H9 (cell line): ENCODE measurements around the gene COLQ. TPM values are rescaled to one million over a fixed set of nuclear protein-coding genes. Genes with fewer than 3 reads are reported as not detected.

ENCODE experiments used
- DNase-seq: peaks from one replicate; pipeline ENCODE4 v3.0.0-alpha.2; 2017
- H2AFZ ChIP-seq: one replicate; pipeline ENCODE4 v1.6.1; 2013; ENCODE audit warnings: mild to moderate bottlenecking, low read length, control low read depth, moderate library complexity
- H2AK5ac ChIP-seq: 2 replicates; pipeline ENCODE4 v1.6.1; 2013; ENCODE audit warnings: low read length, control low read depth, mixed read lengths; ENCODE audit not compliant: insufficient read length
- H2BK120ac ChIP-seq: one replicate; pipeline ENCODE4 v1.6.1; 2013; ENCODE audit warnings: low read depth, mild to moderate bottlenecking, low read length, control low read depth, inconsistent platforms; ENCODE audit not compliant: poor library complexity, severe bottlenecking
- H2BK12ac ChIP-seq: 2 replicates; pipeline ENCODE4 v1.6.1; 2013; ENCODE audit warnings: low read length, control low read depth, mixed read lengths, low read depth; ENCODE audit not compliant: insufficient read length
- H2BK15ac ChIP-seq: 2 replicates; pipeline ENCODE4 v1.6.1; 2013; ENCODE audit warnings: low read depth, low read length, control low read depth
- H2BK20ac ChIP-seq: one replicate; pipeline ENCODE4 v1.6.1; 2013; ENCODE audit warnings: low read depth, mild to moderate bottlenecking, low read length, control low read depth, inconsistent platforms; ENCODE audit not compliant: poor library complexity, severe bottlenecking
- H2BK5ac ChIP-seq: 2 replicates; pipeline ENCODE4 v1.6.1; 2013; ENCODE audit warnings: low read length, control low read depth, mixed read lengths; ENCODE audit not compliant: insufficient read length
- H3K14ac ChIP-seq: 2 replicates; pipeline ENCODE4 v1.6.1; 2013; ENCODE audit warnings: low read length, control low read depth; ENCODE audit not compliant: insufficient read depth
- H3K18ac ChIP-seq: 2 replicates; pipeline ENCODE4 v1.6.1; 2013; ENCODE audit warnings: low read depth, mild to moderate bottlenecking, mixed read lengths, low read length, control low read depth; ENCODE audit not compliant: insufficient read length
- H3K23ac ChIP-seq: 2 replicates; pipeline ENCODE4 v1.6.1; 2013; ENCODE audit warnings: low read length, control low read depth, mixed read lengths, low read depth; ENCODE audit not compliant: insufficient read length
- H3K23me2 ChIP-seq: 2 replicates; pipeline ENCODE4 v1.6.1; 2013; ENCODE audit warnings: low read depth, mild to moderate bottlenecking, mixed read lengths, low read length, control low read depth; ENCODE audit not compliant: insufficient read length, poor library complexity, severe bottlenecking
- H3K27ac ChIP-seq: 2 replicates; pipeline ENCODE4 v1.5.1; 2013; ENCODE audit warnings: low read length, control low read depth, mixed read lengths, low read depth; ENCODE audit not compliant: insufficient read length
- H3K27me3 ChIP-seq: 2 replicates; pipeline ENCODE4 v1.6.1; 2013; ENCODE audit warnings: low read length, control low read depth, inconsistent platforms; ENCODE audit not compliant: insufficient read depth
- H3K4ac ChIP-seq: 2 replicates; pipeline ENCODE4 v1.6.1; 2013; ENCODE audit warnings: low read depth, mild to moderate bottlenecking, control low read depth, inconsistent platforms, low read length, moderate library complexity
- H3K4me1 ChIP-seq: 2 replicates; pipeline ENCODE4 v1.6.1; 2013; ENCODE audit warnings: low read length, control low read depth, inconsistent platforms; ENCODE audit not compliant: insufficient read depth
- H3K4me2 ChIP-seq: 2 replicates; pipeline ENCODE4 v1.6.1; 2013; ENCODE audit warnings: low read length, control low read depth, mixed read lengths; ENCODE audit not compliant: insufficient read length, insufficient read depth
- H3K56ac ChIP-seq: 2 replicates; pipeline ENCODE4 v1.6.1; 2013; ENCODE audit warnings: low read depth, mild to moderate bottlenecking, mixed read lengths, low read length, control low read depth; ENCODE audit not compliant: insufficient read length
- H3K79me1 ChIP-seq: 2 replicates; pipeline ENCODE4 v1.6.1; 2013; ENCODE audit warnings: low read depth, mild to moderate bottlenecking, moderate library complexity, low read length, control low read depth, inconsistent platforms; ENCODE audit not compliant: insufficient read depth, poor library complexity, severe bottlenecking
- H3K79me2 ChIP-seq: 2 replicates; pipeline ENCODE4 v1.6.1; 2013; ENCODE audit warnings: low read length, control low read depth, inconsistent platforms; ENCODE audit not compliant: insufficient read depth
- H3K9ac ChIP-seq: 2 replicates; pipeline ENCODE4 v1.6.1; 2013; ENCODE audit warnings: low read length, control low read depth, mixed read lengths; ENCODE audit not compliant: insufficient read length; ENCODE audit errors: extremely low read depth
- H3K9me3 ChIP-seq: one replicate; pipeline ENCODE4 v1.6.1; 2013; ENCODE audit warnings: low read depth, low read length, inconsistent platforms; ENCODE audit not compliant: control insufficient read depth
- H3T11ph ChIP-seq: one replicate; pipeline ENCODE4 v1.6.1; 2013; ENCODE audit warnings: mild to moderate bottlenecking, low read length, control low read depth, inconsistent platforms
- H4K20me1 ChIP-seq: one replicate; pipeline ENCODE4 v1.6.1; 2013; ENCODE audit not compliant: control insufficient read depth, insufficient read length, insufficient read depth
- H4K5ac ChIP-seq: 2 replicates; pipeline ENCODE4 v1.6.1; 2013; ENCODE audit warnings: low read depth, mild to moderate bottlenecking, mixed read lengths, low read length, control low read depth; ENCODE audit not compliant: insufficient read length
- H4K8ac ChIP-seq: replicated peaks from 2 replicates; pipeline ENCODE4 v1.6.1; 2013; ENCODE audit warnings: low read length, control low read depth, mixed read lengths, low read depth; ENCODE audit not compliant: insufficient read length
- H4K91ac ChIP-seq: 2 replicates; pipeline ENCODE4 v1.6.1; 2013; ENCODE audit warnings: low read depth, mild to moderate bottlenecking, moderate library complexity, mixed read lengths, low read length, control low read depth; ENCODE audit not compliant: insufficient read length
- H3K27ac Mint-ChIP-seq, 3 experiments: 2 replicates in 2 of 3; 3 replicates in 1 of 3; pipeline ENCODE4 v1.8.0; 2020 to 2021; ENCODE audit warnings: mixed read lengths in 3 of 3, mild to moderate bottlenecking in 1 of 3, moderate library complexity in 1 of 3
- H3K27me3 Mint-ChIP-seq: 2 replicates; pipeline ENCODE4 v1.8.0; 2021; ENCODE audit warnings: low read depth, mild to moderate bottlenecking, moderate library complexity, mixed read lengths
- H3K36me3 Mint-ChIP-seq, 3 experiments: 2 replicates in 2 of 3; 3 replicates in 1 of 3; pipeline ENCODE4 v1.8.0; 2020 to 2021; ENCODE audit warnings: low read depth in 3 of 3, mixed read lengths in 3 of 3; ENCODE audit not compliant: insufficient read depth in 1 of 3
- H3K4me1 Mint-ChIP-seq, 2 experiments: 2 replicates each; pipeline ENCODE4 v1.8.0; 2020; ENCODE audit warnings: mixed read lengths in 2 of 2
- H3K4me3 Mint-ChIP-seq, 2 experiments: 2 replicates in 1 of 2; 3 replicates in 1 of 2; pipeline ENCODE4 v1.8.0; 2020 to 2021; ENCODE audit warnings: mild to moderate bottlenecking in 2 of 2, mixed read lengths in 2 of 2, moderate library complexity in 1 of 2
- H3K9me3 Mint-ChIP-seq, 2 experiments: 2 replicates in 1 of 2; 3 replicates in 1 of 2; pipeline ENCODE4 v1.8.0; 2020; ENCODE audit warnings: mild to moderate bottlenecking in 2 of 2, mixed read lengths in 2 of 2, moderate library complexity in 1 of 2
- CTCF ChIP-seq: fragments of 200-600 bp; sonication (generic); conservative IDR thresholded peaks from 3 replicates; pipeline ENCODE4 v1.8.0; 2021; ENCODE audit warnings: antibody characterized with exemption, mild to moderate bottlenecking
- WGBS: extraction: QIAGEN DNeasy Blood & Tissue Kit; methylation state at CpG from one replicate; pipeline ENCODE4 v1.1.7; 2013; ENCODE audit warnings: missing lambda C conversion rate, low lambda C conversion rate, mixed read lengths; ENCODE audit not compliant: insufficient read length; ENCODE audit errors: extremely low coverage; 5-methylcytosine and 5-hydroxymethylcytosine counted together
- long read RNA-seq: library from polyadenylated mRNA; unstranded; transcript quantifications from one replicate; pipeline ENCODE4 v2.0.0, GENCODE V29; 2020
- total RNA-seq: library from RNA; stranded (reverse); gene quantifications from 2 replicates; pipeline ENCODE4 v1.2.1, GENCODE V29; 2021

The COLQ gene
- 0.61 and 1.1 TPM in 2 replicates for total RNA-seq
- long read RNA-seq, partial matches to known transcripts: 3 of 30 reads
- long read RNA-seq, other reads (novel, unspliced or antisense): 27 of 30 reads

DNA sequence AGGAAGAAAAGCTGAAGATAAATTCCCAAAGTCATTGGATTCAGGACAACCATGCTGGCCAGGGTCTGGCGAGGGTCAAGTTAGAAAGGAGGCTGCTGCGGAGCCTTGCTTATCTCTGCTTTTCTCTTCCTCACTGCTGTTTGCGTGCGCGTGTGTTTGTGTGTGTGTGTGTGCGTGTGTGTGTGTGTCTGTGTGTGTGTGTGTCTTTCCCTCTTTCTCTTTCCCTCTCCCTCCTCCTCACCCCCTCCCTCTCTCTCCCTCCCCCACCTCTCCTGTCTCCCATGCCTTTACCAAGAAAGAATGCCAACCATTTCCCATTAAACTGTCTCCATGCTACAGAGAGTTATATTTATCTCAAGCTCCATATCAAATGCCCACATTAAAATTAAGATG is at the start of gene COLQ:
Gene COLQ (minus strand): TSS at position 134 of the 393 bp plus-strand sequence. CDS start 81 bp downstream, at position 53.
- no peak within 1 kb of the TSS; a peak in 1 of 7 replicates for H3K27ac Mint-ChIP-seq
- Histone ChIP-seq H3K14ac (no peak within 1 kb of the TSS), H2BK120ac (no peak within 1 kb of the TSS), H3K79me2 (no peaks in the 10 kb centered on the region), H3T11ph (no peak within 1 kb of the TSS), H2BK5ac (no peak within 1 kb of the TSS), H2BK12ac (no peak within 1 kb of the TSS), H3K4ac (no peak within 1 kb of the TSS), H2AFZ (no peak within 1 kb of the TSS), H2AK5ac (no peak within 1 kb of the TSS), H3K27me3 (peaks cover 2% of the 10 kb centered on the region; the same call in 1 of the 2 replicates), H4K20me1 (no peaks in the 10 kb centered on the region), H3K23me2 (no peaks in the 10 kb centered on the region), H3K9ac (no peak within 1 kb of the TSS), H3K4me1 (peaks cover 8% of the 10 kb centered on the region; the same call in 1 of the 2 replicates), H2BK20ac (no peak within 1 kb of the TSS), H4K91ac (no peak within 1 kb of the TSS), H3K9me3 (no peaks in the 10 kb centered on the region), H3K27ac (no peak within 1 kb of the TSS), H3K4me2 (peak within 1 kb of the TSS; percentile 71), H3K79me1 (no peaks in the 10 kb centered on the region), H2BK15ac (no peak within 1 kb of the TSS), H3K23ac (no peak within 1 kb of the TSS), H4K8ac (no peak within 1 kb of the TSS), H3K18ac (peak within 1 kb of the TSS; percentile 18), H4K5ac (no peak within 1 kb of the TSS), H3K56ac (no peak within 1 kb of the TSS)
- TF ChIP-seq CTCF: no peak
- H3K36me3 Mint-ChIP-seq: no peaks in the 10 kb centered on the region
- H3K27me3 Mint-ChIP-seq: peaks cover 45% of the 10 kb centered on the region
- H3K4me3 Mint-ChIP-seq: peak within 1 kb of the TSS in 1 of 2 experiments; percentile 7; a peak in 2 of 5 replicates
- peak; percentile 44 for DNase-seq
- no peaks in the 10 kb centered on the region for H3K9me3 Mint-ChIP-seq
- no CpG with 5 or more reads among the region's 6 CpGs for WGBS
- H3K4me1 Mint-ChIP-seq: peaks cover 24 to 33% of the 10 kb centered on the region in 2 experiments
